ENCODE measurements around the gene TSEN34.
"Not testable (repeated sequence)": the region's sequence is repeated elsewhere in the genome, so short reads cannot be mapped to it uniquely, and the experiment has no call there.

TSEN34 gene

GRCh38 chr19:54243809-54244208, 52.7 kb downstream of the TSEN34 start:
- H3K4me1 Mint-ChIP-seq (ENCODE audit: low read depth); H3K27ac Mint-ChIP-seq; H3K36me3 Mint-ChIP-seq (ENCODE audit: low read depth); H3K27me3 Mint-ChIP-seq (ENCODE audit: low read depth); H3K9me3 Mint-ChIP-seq; H3K4me3 Mint-ChIP-seq: not testable (repeated sequence)

All from T-helper 1 cell treated with Interleukin-12 subunit alpha and Interleukin-12 subunit beta and Interleukin-4 antibody, amounts not matched to agents 30 μg/mL and 1 μg/mL, for 36 hours (primary cell).